Chondrocyte (in vitro differentiated cells): ENCODE data around the gene PDE10A. TPM values are rescaled to one million over a fixed set of nuclear protein-coding genes. Genes with fewer than 3 reads are reported as not detected.

Experiments
- DNase-seq: peaks from one replicate; pipeline ENCODE4 v3.0.0; 2021; ENCODE audit warnings: mixed read lengths, low spot score
- H3K27ac Mint-ChIP-seq: one replicate; pipeline ENCODE4 v1.8.0; 2021; ENCODE audit warnings: mild to moderate bottlenecking, moderate library complexity, mixed read lengths; ENCODE audit not compliant: unreplicated experiment
- H3K27me3 Mint-ChIP-seq: 2 replicates; pipeline ENCODE4 v1.8.0; 2021; ENCODE audit warnings: low read depth, mixed read lengths
- H3K36me3 Mint-ChIP-seq: 2 replicates; pipeline ENCODE4 v1.8.0; 2021; ENCODE audit warnings: low read depth, mixed read lengths
- H3K4me1 Mint-ChIP-seq: 2 replicates; pipeline ENCODE4 v1.8.0; 2021; ENCODE audit warnings: low read depth, mild to moderate bottlenecking, mixed read lengths
- H3K4me3 Mint-ChIP-seq: one replicate; pipeline ENCODE4 v1.8.0; 2021; ENCODE audit warnings: mild to moderate bottlenecking, moderate library complexity, mixed read lengths; ENCODE audit not compliant: unreplicated experiment
- H3K9me3 Mint-ChIP-seq: 2 replicates; pipeline ENCODE4 v1.8.0; 2021; ENCODE audit warnings: low read depth, mixed read lengths
- total RNA-seq: library from RNA; stranded (reverse); gene quantifications from 3 replicates; pipeline ENCODE4 v1.2.1, GENCODE V29; 2021
- TF ChIP-seq, protein P1 (sequence below): fragments of 200-600 bp; sonication (generic); IDR thresholded peaks from 2 replicates; pipeline ENCODE4 v1.5.0; 2021; ENCODE audit warnings: antibody characterized with exemption, mild to moderate bottlenecking, moderate library complexity

Gene PDE10A
- total RNA-seq, 1 donor from 2014 or later = 13.7 TPM

DNA sequence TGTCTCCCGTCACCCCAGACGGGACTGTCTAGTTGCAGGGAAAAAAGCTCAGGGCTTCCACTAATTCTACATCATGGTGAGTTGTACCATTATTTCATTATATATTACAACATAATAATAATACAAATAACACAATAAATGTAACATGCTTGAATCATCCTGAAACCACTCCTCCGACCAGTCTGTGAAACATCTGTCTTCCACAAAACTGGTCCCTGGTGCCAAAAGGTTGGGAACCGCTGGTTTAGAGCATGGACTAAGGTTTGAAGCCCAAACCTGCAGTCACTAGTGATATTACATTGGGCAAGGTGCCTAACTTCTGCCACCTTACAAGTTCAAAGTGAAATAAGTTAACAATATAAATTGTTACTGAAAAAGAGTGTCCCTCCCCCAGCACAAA is 175.7 kb downstream of the PDE10A start:
- DNase-seq = no peak
- Mint-ChIP-seq H3K36me3 (peaks cover 5% of the 10 kb centered on the region), H3K4me1 (peaks cover 4% of the 10 kb centered on the region), H3K27me3 (no peaks in the 10 kb centered on the region), H3K9me3 (peaks cover 9% of the 10 kb centered on the region), H3K27ac (no peak overlapping the region), H3K4me3 (no peak overlapping the region)
- TF ChIP-seq, protein P1, sequence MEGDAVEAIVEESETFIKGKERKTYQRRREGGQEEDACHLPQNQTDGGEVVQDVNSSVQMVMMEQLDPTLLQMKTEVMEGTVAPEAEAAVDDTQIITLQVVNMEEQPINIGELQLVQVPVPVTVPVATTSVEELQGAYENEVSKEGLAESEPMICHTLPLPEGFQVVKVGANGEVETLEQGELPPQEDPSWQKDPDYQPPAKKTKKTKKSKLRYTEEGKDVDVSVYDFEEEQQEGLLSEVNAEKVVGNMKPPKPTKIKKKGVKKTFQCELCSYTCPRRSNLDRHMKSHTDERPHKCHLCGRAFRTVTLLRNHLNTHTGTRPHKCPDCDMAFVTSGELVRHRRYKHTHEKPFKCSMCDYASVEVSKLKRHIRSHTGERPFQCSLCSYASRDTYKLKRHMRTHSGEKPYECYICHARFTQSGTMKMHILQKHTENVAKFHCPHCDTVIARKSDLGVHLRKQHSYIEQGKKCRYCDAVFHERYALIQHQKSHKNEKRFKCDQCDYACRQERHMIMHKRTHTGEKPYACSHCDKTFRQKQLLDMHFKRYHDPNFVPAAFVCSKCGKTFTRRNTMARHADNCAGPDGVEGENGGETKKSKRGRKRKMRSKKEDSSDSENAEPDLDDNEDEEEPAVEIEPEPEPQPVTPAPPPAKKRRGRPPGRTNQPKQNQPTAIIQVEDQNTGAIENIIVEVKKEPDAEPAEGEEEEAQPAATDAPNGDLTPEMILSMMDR = no peak

DNA sequence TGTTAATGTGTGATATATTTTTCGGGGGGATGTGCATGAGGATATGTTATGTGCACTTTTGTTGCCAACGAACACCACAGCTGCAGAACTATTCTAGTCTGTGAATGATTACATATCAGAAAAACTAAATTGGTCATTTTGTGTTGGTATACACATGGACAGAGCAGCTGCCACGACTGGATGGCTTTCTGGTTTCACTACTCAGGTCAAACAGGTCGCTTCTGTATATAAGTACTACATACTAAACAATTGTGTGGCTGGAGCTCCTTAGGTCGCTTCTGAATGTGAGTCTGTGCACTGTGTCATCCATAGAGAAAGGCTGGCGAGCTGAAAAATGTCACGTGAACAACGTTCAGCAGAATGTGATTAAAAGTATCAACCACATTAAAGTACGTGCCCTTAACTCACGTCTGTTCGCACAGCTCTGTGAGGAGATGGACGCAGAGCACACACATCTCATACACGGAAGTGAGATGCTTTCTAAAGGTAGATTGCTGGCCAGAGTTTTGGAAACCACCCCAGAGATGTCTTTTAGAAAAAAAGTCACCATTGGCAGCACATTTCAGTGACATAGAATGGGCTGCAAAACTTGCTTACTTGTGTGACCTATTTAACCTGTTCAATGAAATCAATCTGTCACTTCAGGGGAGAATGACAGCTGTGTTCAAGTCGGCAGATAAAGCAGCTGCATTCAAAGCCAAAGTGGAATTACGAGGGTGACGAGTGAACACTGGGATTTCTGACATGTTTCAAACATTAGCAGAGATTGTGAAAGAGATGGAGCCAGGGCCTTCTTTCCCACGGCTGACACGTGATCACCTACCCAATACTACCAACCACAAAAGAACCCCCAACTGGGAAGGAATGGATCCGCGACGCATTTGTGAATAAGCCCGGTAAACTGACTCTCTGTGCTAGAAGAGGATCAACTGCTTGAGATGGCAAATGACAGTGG is 176.6 kb downstream of the PDE10A start:
- Mint-ChIP-seq H3K27me3 (no peaks in the 10 kb centered on the region), H3K9me3 (peaks cover under 1% of the 10 kb centered on the region), H3K27ac (no peak overlapping the region), H3K4me3 (no peak overlapping the region), H3K36me3 (no peaks in the 10 kb centered on the region), H3K4me1 (peaks cover 4% of the 10 kb centered on the region)
- TF ChIP-seq, protein P1 = no peak
- DNase-seq = no peak

DNA sequence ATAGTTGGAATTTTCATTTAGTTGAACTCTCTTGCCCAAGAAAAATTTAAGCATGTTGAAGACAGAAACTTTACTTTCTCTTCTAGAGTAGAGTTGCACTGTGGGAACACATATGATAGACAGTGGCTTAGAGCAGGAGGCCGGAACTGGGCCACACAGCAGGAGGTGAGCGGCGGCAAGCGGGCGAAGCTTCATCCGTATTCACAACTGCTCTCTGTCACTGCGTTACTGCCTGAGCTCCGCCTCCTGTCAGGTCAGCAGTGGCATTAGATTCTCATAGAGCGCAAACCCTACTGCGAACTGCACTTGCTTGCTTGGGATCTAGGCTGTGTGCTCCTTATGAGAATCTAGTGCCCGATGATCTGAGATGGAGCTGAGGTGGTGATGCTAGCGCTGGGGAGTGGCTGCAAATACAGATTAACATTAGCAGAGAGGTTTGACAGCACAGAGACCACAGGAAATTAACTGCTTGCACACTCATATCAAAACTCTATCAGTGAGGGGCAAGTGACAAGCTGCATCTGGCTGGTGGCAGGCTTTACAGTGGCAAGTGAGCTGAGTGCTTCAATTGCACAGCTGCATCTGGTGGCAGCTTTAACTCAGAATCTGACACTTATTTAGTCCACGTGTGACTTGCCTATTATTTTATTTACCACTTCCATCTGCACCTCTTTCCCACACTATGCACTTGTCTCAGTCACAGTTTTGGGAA is 178.7 kb downstream of the PDE10A start:
- H3K4me3 Mint-ChIP-seq = no peak overlapping the region

DNA sequence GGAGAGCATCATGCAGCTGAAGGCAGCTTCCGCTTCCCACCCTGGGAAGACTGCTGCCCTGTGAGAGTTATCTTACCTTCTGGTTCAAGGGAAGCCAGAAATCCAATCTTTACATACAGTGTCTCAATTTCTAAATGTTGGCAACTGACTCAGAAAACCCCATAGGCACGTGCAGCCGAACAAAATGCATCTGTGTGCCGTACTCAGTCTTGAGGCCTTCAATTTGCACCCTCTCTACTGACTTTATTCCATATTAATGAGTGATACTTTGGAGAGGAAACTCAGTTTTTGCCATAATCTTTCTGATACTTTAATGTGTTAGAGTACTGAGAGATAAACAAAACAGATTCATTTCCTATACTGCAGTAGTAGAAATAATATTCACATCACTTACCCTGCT is 181.1 kb downstream of the PDE10A start:
- DNase-seq = no peak
- TF ChIP-seq, protein P1 = no peak
- no peaks in the 10 kb centered on the region for H3K9me3 Mint-ChIP-seq
- peaks cover 4% of the 10 kb centered on the region for H3K4me1 Mint-ChIP-seq
- H3K4me3 Mint-ChIP-seq = no peak overlapping the region
- no peaks in the 10 kb centered on the region for H3K27me3 Mint-ChIP-seq
- no peak overlapping the region for H3K27ac Mint-ChIP-seq
- H3K36me3 Mint-ChIP-seq = no peaks in the 10 kb centered on the region

More for the DNA sequence above, 178.7 kb downstream of the PDE10A start:
- no peak for DNase-seq
- no peaks in the 10 kb centered on the region for H3K36me3 Mint-ChIP-seq
- H3K9me3 Mint-ChIP-seq = no peaks in the 10 kb centered on the region
- TF ChIP-seq, protein P1 = no peak
- H3K27ac Mint-ChIP-seq = no peak overlapping the region
- no peaks in the 10 kb centered on the region for H3K27me3 Mint-ChIP-seq
- peaks cover 4% of the 10 kb centered on the region for H3K4me1 Mint-ChIP-seq

DNA sequence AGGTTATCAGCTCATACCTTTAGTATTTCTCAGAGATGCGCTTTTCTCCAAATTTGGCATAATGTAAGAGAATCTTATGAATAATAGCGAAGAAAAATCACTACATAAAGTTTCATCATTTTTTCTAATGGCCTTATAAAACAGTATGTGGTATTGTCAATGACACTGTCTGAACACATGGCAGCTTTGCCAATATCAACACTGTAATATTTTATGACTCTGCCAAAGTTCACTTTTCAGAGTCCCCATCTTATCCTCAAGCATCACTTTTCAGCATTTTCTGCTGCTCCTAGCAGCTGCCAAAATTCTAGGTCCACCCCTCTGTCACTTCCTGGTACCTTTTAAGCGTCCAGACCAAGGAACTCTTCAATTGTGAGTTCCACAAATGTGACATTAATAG is 182.1 kb downstream of the PDE10A start:
- TF ChIP-seq, protein P1 = no peak

More for the DNA sequence above, 182.1 kb downstream of the PDE10A start:
- peaks cover 4% of the 10 kb centered on the region for H3K4me1 Mint-ChIP-seq
- H3K9me3 Mint-ChIP-seq = no peaks in the 10 kb centered on the region
- H3K27me3 Mint-ChIP-seq = no peaks in the 10 kb centered on the region
- DNase-seq = no peak
- H3K4me3 Mint-ChIP-seq = no peak overlapping the region
- H3K36me3 Mint-ChIP-seq = no peaks in the 10 kb centered on the region
- H3K27ac Mint-ChIP-seq = no peak overlapping the region
